GM18519 (cell line): ENCODE data around the gene LHX3.

Experiments used
- ATAC-seq: cut with Tn5 transposase; IDR thresholded peaks from one replicate; pipeline ENCODE4 v1.9.1; 2021; ENCODE audit warnings: mild to moderate bottlenecking, moderate library complexity; ENCODE audit not compliant: unreplicated experiment, low FRiP score

Gene LHX3

DNA sequence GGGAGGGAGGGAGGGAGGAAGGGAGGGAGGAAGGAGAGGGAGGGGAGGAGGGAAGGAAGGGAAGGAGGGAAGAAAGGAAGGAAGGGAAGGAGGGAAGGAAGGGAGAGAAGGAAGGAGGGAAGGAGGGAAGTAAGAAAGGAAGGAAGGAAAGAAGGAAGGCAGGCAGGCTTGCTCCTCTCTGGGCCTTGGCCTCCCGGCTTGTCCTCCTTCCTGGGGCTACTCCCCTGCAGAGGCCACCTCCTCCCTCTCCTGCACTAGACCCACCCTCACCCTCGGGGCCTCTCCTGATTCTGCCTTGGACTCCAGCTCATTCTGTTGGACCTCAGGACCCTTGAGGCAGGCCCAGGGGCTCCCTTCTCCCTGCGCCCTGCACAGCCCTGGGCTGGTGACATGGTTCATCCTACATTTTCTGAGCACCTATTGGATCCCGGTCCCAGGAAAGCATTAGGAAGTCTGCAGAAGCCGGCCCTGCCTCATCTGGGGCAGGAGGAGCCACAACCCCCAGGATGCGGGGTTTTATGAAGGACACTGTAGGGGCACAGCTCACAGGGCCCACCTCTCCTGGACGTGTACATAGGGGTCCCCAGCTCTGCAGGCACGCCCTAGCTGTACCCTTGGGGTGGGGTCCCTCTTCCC, 23.0 kb downstream of the LHX3 start:
- ATAC-seq: no peak

DNA sequence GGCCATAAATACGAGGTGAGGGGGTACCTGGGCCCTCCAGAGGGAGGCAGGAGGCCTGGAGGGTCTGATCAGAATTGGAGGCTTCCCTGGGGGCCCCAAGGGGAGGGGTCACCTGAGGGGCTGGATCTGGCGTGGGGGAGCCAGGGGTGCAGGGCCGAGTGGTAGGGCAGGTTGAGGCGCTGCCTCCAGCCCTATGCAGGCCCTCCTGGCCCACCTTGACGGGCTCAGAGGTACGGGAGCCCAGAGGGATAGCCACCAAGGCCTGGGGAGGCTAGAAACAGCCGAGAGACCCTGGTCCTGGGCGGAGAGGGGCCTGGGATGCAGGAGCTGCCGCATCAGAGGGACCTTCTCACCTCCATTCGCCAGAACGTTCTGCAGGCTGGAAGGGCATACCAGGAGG, 24.3 kb downstream of the LHX3 start:
- no peak for ATAC-seq

DNA sequence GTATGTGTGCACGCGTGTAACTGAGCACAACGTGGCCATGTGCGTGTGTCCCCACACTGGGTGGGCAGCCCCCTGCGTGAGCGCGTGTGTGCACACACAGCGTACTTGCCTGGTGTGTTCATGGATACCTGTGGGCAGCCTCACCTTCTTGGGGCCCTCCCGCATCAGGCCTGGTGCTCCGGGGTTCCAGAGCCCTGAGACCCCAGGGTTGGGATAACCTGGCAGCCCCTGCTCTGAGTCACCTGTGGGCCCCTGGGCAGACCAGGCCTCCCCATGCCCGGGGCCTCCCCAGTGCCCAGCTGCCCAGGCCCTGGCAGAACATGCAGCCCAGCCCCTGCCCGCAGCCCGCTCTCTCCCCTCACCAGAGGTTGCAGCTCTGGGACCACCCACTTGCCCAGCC, 25.2 kb downstream of the LHX3 start:
- no peak for ATAC-seq

DNA sequence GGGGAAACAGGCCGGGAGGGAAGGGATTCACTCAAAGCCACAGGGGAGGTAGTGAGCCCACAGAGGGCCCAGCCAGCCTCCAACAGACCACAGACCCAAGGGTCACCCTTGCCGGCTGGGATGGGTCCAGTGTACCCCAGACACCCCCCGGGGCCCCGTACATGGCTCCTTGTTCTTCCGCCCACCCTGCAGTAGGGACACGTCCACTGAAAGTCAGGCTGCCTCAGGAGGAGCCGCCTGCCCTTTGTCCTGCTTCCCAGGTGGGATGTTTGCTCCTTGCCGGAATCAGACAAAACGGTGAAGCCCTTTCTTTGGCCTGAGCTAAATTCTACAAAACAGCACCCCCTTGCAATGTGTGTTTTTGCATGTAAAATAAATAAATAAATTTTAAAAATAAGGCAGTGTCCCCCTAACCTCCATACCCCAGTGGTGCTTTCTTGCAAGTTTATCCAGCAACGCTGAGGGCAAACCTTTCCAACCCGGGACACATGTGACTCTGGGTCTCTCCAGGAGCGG, 25.8 kb downstream of the LHX3 start:
- no peak for ATAC-seq

DNA sequence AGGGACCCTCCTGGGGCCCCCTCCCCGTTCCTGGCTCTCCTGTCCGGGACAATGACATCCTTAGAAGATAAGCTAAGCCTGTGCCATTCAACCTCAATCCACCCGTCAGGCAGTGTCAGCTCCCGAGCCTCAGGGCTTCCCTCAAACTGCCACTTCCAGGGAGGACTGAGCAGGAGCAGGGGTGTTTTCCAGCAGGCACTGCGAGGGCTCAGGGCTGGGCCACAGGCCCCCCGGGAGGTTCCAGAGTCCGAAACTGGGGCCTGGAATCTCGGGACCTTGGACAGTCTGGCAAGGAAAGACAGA, 26.2 kb downstream of the LHX3 start:
- no peak for ATAC-seq

DNA sequence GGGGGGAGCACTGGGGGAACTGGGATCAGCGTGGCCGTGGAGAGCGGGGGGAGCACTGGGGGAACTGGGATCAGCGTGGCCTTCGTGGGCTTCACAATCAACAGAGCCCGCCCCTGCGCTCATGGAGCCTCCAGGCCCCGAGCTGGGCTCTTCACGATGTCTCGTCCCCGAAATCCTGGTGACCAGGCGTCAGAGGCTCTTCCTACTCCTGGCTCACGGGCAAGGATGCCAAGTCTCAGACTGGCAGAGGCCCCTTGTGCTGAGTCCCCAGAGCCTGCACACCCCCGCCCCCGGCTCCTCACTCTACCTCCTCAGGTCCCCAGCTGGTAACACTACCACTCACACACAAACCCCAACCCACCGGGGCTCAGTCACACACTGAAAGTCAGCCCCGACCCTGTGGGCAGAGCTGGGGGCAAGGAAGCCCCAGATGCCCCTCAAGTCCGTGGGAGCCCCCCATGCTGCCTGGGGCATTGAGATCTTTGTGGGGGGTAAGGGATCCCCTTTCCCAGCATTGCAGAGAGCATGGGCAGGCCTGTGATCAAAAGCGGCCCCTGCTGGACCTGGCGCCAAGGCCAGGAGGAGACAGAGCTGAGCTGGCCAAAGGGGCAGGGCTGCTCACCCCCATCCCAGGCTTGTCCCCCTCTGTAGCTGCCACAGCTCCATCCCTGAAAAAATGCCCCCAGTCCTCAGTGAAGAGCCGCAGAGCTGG, 26.7 kb downstream of the LHX3 start:
- ATAC-seq: no peak

DNA sequence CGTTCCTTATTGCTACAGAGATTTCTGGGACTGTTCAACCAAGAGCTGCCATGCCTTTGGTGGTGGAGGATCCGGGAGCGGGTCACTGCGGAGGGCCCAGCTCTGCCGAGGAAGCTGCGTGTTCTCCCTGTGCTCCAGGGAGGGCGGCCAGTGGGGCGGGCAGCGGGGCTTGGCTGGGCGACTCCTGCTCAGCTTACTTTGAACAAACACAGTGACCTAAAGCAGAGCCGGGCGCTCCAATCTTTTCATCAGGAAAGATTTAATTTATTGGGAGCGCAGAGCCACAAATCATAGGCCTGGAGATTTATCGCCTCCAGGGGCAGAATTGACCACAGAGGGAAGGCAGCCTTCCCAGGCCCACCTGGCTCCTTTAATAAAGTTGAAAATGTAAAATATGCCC, 27.7 kb downstream of the LHX3 start:
- ATAC-seq: no peak

DNA sequence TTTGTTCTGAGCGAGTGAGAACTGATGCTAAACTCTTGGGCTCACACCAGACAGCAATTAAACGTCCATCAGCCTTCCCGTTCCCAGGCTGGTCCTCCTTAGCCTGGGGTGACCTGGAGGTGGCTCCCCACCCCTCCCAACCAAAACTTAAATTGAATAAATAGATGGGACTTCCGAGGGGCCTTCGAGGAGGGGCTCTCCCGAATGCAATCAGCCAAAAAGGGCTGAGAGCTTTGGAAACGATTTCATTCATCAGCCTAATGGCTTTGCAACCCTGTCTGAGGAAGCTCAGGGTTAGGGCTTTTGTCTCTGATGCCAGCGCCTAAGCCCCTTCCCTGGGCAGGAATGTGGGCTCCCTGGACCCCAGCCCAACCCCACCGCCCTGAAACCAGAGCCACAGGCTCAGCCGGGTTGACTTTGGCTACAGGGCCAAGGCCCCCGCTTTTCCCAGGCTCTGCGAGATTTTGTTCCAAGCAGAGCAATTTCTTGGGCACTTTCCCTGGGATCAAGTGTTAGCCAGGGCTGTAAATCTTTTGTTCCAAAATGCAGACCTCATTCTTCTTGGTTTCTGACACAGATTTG, 29.2 kb downstream of the LHX3 start:
- ATAC-seq: no peak

DNA sequence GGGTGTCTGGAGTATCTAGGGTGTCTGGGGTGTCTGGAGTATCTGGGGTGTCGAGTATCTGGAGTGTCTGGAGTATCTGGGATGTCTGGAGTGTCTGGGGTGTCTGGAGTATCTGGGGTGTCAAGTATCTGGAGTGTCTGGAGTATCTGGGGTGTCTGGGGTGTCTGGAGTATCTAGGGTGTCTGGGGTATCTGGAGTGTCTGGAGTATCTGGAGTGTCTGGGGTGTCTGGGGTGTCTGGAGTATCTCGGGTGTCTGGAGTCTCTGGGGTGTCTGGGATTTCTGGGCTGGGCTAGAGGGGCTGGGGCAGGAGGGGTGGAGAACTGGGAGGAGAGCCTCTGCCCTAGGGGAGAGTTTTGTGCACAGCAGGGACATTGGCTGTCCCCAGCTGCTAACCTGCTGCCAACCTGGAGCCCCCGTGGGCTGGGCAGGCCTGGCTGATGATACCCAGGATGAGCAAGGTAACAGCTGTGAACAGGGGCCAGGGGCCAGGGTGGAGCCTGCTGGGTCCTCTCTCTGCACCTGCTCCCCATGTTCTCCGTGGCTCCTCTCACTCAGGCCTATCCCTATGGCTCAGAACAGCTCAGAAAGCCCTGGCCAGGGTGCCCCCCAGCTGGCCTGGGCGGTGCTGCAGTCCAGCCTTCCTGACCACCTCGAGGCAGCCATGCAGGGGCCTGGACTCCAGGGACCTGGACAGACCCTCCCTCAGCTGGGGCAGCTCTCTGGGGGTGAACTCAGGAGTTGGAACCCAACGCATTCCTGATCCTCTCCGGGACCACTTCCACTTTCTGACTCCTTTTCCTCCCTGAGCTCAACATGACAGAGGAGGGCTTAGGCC, 29.9 kb downstream of the LHX3 start:
- ATAC-seq: no peak

DNA sequence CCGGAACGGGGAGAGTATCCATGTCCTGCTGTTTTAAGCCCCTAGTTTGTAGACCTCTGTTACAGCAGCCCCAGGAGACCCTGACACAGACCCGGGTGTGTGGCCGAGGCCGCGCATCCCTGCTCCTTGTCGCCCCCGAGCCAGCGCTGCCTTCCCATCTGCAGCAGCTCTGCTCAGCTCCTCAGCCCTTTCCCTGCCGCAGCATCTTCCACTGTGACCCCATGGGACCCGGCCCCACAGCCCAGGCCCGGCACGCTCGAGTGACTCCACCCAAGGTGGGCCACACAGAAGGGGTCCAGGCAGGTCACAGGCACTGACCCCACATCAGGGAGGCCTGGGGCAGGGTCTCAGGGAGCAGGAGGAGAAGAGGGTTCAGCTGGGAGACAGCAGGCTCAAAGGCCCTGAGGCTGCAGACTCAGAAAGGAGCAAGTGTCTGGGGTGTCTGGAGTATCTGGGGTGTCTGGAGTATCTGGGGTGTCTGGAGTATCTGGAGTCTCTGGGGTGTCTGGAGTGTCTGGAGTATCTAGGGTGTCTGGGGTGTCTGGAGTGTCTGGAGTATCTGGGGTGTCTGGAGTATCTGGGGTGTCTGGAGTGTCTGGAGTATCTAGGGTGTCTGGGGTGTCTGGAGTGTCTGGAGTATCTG, 31.2 kb downstream of the LHX3 start:
- no peak for ATAC-seq

DNA sequence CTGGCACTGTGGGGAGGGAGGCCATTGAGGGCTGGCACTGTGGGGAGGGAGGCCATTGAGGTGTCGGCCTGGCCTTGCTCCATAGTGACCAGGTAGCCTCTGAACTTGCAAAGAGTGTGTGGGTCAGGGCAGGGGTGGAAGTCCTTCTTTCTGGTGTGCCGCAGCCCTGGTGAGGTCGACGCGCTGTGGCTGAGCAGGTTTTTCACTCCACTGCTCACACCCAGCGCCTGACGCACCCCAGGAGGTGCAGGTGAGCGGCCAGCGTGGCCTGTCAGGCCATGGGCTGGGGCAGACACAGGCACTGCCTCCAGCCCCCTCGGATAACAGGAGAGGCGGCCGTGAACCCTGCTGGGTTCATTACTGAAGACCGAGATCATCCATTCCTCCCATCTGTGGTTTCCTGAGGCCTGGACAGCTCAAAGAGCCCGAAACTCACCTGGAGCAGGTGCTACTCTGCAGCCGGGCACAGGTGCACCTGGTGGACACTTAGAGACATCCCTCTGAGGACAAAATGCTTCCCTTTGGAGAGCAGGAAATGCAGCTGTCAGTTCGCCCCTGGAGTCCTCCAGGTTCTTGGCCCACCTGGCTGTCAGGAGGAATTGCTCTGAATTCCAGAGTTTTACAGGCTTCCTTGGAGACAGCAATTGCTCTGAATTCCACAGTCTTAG, 32.4 kb downstream of the LHX3 start:
- ATAC-seq: no peak

DNA sequence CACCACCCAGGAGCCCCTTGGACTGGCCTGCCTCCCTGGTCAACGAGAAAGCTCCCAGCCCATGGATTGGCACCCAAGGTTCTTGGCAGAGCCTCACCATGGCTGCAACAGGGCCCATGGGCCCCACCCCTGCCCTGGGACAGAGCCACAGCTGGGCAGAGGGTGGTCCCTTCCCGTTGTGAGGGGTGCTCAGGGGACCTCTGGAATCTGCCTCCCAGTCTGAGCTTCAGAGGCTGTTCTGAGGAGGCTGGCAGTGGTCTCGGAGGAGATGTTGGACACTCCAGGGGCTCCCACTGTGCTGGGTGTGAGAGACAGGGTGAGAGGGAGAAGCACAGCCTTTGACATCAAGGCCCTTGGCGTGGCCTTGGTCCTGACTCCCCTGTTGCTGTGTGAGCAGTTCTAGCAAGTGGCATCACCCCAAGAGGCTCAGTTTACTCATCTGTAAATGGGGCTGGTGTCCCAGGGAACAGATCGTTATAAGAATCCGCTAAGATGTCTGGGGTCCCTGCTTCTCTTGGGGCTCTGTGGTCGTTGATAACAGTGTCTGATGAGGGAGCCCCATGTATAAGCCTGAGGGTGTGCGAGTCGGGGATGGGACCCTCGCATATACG, 33.0 kb downstream of the LHX3 start:
- no peak for ATAC-seq

DNA sequence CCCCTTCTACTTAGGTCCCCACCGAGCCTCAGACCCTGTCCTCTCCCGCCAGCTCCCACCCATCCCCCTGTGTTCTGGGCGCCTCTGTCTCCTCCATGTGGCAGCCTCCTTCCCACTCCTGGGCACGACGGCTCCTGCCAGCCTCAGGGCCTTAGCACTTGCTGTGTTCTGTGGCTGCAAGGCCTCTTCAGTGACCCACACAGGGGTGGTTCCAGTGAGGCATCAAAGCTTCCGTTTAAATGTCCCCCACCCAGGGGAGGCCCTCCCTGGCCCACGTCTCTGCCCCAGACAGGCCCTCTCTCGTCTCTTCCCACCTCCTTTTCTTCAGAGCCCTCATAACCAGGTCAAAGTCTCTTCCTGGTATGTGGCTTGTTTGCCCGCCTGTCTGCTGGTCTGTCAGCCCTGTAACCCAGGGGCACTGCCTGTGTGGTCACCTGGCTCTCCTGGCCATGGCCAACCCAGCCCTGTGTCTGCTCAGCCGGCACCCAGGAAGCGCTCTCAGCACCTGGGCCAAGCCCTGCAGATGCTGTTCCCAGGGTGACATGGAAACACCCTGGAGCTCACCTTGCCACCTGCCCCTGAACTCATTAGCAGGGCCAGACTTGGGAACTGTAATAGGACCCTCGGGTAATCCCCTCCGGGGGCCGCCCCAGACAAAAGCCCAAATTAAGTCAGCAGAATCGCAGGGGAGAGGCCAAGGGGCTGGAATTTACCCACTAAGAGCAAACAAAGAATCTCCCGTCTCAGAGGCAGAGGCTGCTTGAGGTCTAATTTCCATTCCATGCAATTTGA, 33.7 kb downstream of the LHX3 start:
- ATAC-seq: no peak

DNA sequence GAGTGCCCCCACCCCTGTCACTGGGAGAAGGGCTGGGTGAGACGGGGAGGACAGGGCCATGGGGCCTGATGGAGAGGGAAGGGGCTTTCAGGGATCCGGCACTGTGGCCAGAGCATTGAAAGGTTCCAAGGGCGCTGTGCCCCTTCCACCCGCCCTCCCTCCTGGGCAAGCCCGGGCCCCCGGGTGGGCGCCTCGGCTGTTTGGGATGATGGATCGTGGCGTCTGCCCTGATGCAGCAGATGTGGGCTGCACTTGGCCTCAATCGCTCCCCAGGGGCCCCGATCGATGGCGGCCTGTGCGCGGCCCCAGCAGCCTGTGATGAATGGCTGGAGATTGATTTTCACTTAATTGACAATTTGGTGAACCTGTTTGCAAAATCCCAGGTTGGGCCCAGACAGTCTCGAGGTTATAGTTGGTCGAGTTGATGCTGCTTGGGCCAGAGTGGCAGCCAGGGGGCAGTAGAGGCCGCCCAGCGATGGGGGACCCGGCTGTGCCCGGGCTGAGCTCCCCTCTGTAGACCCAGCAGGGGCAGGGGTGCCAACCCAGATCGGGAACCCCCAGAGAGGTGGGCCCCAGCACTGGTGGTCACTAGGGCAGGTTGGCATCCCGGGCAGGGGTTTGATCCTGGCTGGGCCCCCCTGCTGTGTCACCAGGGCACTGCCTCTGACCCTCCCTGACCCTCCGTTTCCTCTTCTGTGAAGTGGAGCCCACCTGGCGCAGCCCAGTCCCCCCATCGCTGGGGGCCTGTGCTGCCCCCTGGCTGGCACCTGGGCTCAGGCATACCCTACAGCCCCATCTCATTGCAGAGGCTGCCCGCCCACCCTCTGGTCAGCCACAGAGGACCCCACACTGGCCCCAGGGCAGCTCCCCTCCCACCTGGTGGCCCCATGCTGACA, 34.7 kb downstream of the LHX3 start:
- no peak for ATAC-seq

DNA sequence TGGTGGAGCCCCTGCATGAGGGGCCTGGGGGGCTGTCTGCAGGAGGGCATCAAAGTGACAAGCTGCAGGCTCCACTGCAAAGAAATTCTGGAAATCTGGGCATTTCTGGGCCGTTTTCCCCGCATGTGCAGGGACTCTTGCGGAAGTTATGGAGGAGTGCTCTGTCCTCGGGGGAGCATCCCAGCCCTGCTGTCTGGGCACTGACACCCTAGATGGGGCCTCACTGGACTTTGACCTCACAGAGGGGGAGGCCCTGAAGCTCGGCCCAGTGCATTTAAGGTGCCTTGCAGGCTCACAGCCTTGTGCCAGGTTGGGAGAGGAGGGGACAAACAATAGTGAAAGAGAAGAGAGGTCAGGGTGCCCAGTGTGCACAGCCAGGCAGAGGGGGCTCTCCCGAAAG, 35.4 kb downstream of the LHX3 start:
- no peak for ATAC-seq

DNA sequence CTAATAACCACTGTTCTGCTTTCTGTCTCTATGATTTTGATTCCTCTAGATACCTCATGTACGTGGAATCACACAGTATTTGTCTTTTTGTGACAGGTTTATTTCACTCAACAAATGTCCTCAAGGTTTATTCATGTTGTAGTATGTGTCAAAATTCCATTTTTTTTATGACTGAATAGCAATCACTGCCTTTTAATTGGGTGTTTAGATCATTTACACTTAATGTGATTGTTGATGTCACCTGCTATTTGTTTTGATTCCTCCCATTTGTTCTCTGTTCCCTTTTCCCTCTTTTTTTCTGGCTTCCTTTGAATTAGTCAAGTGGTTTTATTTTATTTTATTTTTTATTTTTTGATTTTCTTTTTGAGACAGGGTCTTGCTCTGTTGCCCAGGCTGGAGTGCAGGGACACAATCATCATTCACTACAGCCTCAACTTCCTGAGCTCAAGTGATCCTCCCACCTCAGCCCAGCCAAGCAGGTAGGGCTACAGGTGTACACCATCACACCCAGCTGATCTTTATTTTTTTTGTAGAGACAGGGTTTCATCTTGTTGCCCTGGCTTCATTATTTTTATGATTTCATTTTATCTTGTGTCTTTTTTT, 41.6 kb downstream of the LHX3 start:
- no peak for ATAC-seq

DNA sequence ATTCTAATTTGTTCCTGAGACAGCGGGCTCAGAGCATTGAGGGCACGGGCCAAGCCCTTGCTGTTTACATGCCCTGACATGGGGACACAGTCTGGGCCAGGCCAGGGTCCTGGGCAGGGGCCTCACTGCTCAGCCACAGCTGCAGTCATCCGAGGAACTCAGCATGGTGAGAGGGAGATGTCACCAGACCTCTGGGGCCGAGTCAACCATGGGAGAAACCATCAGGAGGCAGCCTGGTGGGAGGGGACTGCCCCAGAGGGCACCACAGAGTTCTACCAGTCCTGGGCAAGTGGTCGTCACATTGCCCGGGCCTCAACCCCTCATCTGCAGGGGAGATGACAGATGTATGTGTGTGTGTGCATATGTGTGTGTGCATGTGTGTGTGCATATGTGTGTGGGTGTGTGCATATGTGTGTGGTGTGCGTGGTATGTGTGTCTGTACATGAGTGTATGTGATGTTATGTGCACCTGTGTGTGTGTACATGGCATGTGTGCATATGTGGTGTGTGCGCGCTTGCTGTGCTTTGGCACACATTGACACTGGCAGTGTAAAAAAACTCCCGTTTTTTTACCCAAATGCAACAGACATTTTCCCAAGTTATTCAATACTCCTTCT, 43.8 kb downstream of the LHX3 start:
- ATAC-seq: no peak
